Trophoblast cell (in vitro differentiated cells and primary cell): ENCODE measurements around the gene MC5R.

Experiments
- DNase-seq, 2 donors: peaks; one replicate each; pipeline ENCODE4 v3.0.0-alpha.2; 2016
- H2AFZ ChIP-seq: 2 replicates; pipeline ENCODE4 v1.6.1; 2013; ENCODE audit warnings: low read length, moderate library complexity, mild to moderate bottlenecking; ENCODE audit not compliant: insufficient read depth, poor library complexity
- H2AK5ac ChIP-seq: 2 replicates; pipeline ENCODE4 v1.6.1; 2013; ENCODE audit warnings: mild to moderate bottlenecking, low read length
- H2BK120ac ChIP-seq: 2 replicates; pipeline ENCODE4 v1.6.1; 2013; ENCODE audit warnings: low read length, mild to moderate bottlenecking, moderate library complexity; ENCODE audit not compliant: insufficient read depth, poor library complexity
- H2BK12ac ChIP-seq: 2 replicates; pipeline ENCODE4 v1.6.1; 2013; ENCODE audit warnings: mild to moderate bottlenecking, low read length, moderate library complexity
- H2BK5ac ChIP-seq: 2 replicates; pipeline ENCODE4 v1.6.1; 2013; ENCODE audit warnings: low read length, low read depth, moderate library complexity, mild to moderate bottlenecking; ENCODE audit not compliant: poor library complexity
- H3K14ac ChIP-seq: 2 replicates; pipeline ENCODE4 v1.6.1; 2013; ENCODE audit warnings: mild to moderate bottlenecking, low read length
- H3K18ac ChIP-seq: 2 replicates; pipeline ENCODE4 v1.6.1; 2013; ENCODE audit warnings: mild to moderate bottlenecking, low read length
- H3K23ac ChIP-seq: 2 replicates; pipeline ENCODE4 v1.6.1; 2013; ENCODE audit warnings: low read length
- H3K27ac ChIP-seq: 2 replicates; pipeline ENCODE4 v1.5.1; 2013; ENCODE audit warnings: low read depth, mild to moderate bottlenecking, inconsistent platforms, low read length, moderate library complexity
- H3K27me3 ChIP-seq: 2 replicates; pipeline ENCODE4 v1.6.1; 2013; ENCODE audit warnings: inconsistent platforms, mild to moderate bottlenecking, low read length, moderate library complexity; ENCODE audit not compliant: insufficient read depth
- H3K36me3 ChIP-seq, 2 experiments: 1 replicate in 1 of 2; 2 replicates in 1 of 2; pipeline ENCODE4 v1.6.1; 2013; ENCODE audit warnings: low read length in 2 of 2, mild to moderate bottlenecking in 2 of 2, moderate library complexity in 1 of 2; ENCODE audit not compliant: insufficient read depth in 2 of 2, control insufficient read depth in 1 of 2
- H3K4ac ChIP-seq: 2 replicates; pipeline ENCODE4 v1.6.1; 2013; ENCODE audit warnings: low read depth, mild to moderate bottlenecking, low read length, moderate library complexity
- H3K4me1 ChIP-seq, 2 experiments: 1 replicate in 1 of 2; 2 replicates in 1 of 2; pipeline ENCODE4 v1.6.1; 2013; ENCODE audit warnings: low read length in 2 of 2, mild to moderate bottlenecking in 2 of 2, moderate library complexity in 1 of 2; ENCODE audit not compliant: insufficient read depth in 2 of 2, control insufficient read depth in 1 of 2
- H3K4me2 ChIP-seq: 2 replicates; pipeline ENCODE4 v1.6.1; 2013; ENCODE audit warnings: inconsistent platforms, mild to moderate bottlenecking, low read length, moderate library complexity
- H3K4me3 ChIP-seq: 2 replicates; pipeline ENCODE4 v1.5.1; 2013; ENCODE audit warnings: mild to moderate bottlenecking, low read depth, low read length, inconsistent platforms
- H3K79me1 ChIP-seq: one replicate; pipeline ENCODE4 v1.6.1; 2013; ENCODE audit warnings: low read length
- H3K79me2 ChIP-seq: 2 replicates; pipeline ENCODE4 v1.6.1; 2013; ENCODE audit warnings: low read length, mild to moderate bottlenecking; ENCODE audit not compliant: control insufficient read depth, insufficient read depth, poor library complexity
- H3K9ac ChIP-seq: 2 replicates; pipeline ENCODE4 v1.6.1; 2013; ENCODE audit warnings: mild to moderate bottlenecking, low read length
- H3K9me3 ChIP-seq: 2 replicates; pipeline ENCODE4 v1.6.1; 2013; ENCODE audit warnings: low read depth, mild to moderate bottlenecking, control low read depth, inconsistent platforms, low read length; ENCODE audit not compliant: insufficient read depth
- H4K12ac ChIP-seq: 2 replicates; pipeline ENCODE4 v1.6.1; 2013; ENCODE audit warnings: low read depth, mild to moderate bottlenecking, low read length, moderate library complexity
- H4K8ac ChIP-seq: 2 replicates; pipeline ENCODE4 v1.6.1; 2013; ENCODE audit warnings: low read depth, mild to moderate bottlenecking, low read length, moderate library complexity
- H4K91ac ChIP-seq: one replicate; pipeline ENCODE4 v1.6.1; 2013; ENCODE audit warnings: low read depth, mild to moderate bottlenecking, low read length, moderate library complexity
- WGBS: extraction: QIAGEN DNeasy Blood & Tissue Kit; methylation state at CpG from one replicate; pipeline ENCODE4 v1.1.7; 2013; ENCODE audit warnings: missing lambda C conversion rate; ENCODE audit not compliant: insufficient read length, insufficient coverage; ENCODE audit errors: extremely low coverage; 5-methylcytosine and 5-hydroxymethylcytosine counted together

The MC5R gene

GRCh38 chr18:13826209-13826608, 2.3 kb downstream of the MC5R start:
- no peak overlapping the region for H3K18ac ChIP-seq
- H3K9me3 ChIP-seq, result peaks cover 3% of the 10 kb centered on the region
- H3K9ac ChIP-seq, result no peak overlapping the region
- no peak overlapping the region for H3K23ac ChIP-seq
- no peaks in the 10 kb centered on the region for H3K4me1 ChIP-seq
- no peaks in the 10 kb centered on the region for H3K79me2 ChIP-seq
- peaks cover 2% of the 10 kb centered on the region for H3K27me3 ChIP-seq
- H4K8ac ChIP-seq, result no peak overlapping the region
- H2BK120ac ChIP-seq, result no peak overlapping the region
- no peaks in the 10 kb centered on the region for H3K36me3 ChIP-seq
- no peak overlapping the region for H4K12ac ChIP-seq
- H3K27ac ChIP-seq, result no peak overlapping the region
- peak in 1 of 2 donors; percentile 30 for DNase-seq
- H3K4me3 ChIP-seq, result no peak overlapping the region
- H2BK12ac ChIP-seq, result no peak overlapping the region
- no peak overlapping the region for H3K4ac ChIP-seq
- no peak overlapping the region for H4K91ac ChIP-seq
- H2AFZ ChIP-seq, result no peak overlapping the region
- WGBS, result no CpG with 5 or more reads among the region's 26 CpGs
- H2BK5ac ChIP-seq, result no peak overlapping the region
- H2AK5ac ChIP-seq, result no peak overlapping the region
- H3K79me1 ChIP-seq, result no peaks in the 10 kb centered on the region
- H3K14ac ChIP-seq, result no peak overlapping the region
- H3K4me2 ChIP-seq, result no peak overlapping the region

- DNase-seq, result peak in 1 of 2 donors; percentile 35
- WGBS, result no CpG with 5 or more reads among the region's 11 CpGs
- Histone ChIP-seq H3K4me2 (no peak overlapping the region), H3K27me3 (no peaks in the 10 kb centered on the region), H3K79me1 (no peaks in the 10 kb centered on the region), H3K14ac (no peak overlapping the region), H2BK5ac (no peak overlapping the region), H2AK5ac (no peak overlapping the region), H3K4me3 (no peak overlapping the region), H3K9ac (no peak overlapping the region), H4K8ac (no peak overlapping the region), H2BK12ac (no peak overlapping the region), H3K79me2 (no peaks in the 10 kb centered on the region), H3K36me3 (no peaks in the 10 kb centered on the region), H2BK120ac (no peak overlapping the region), H4K91ac (no peak overlapping the region), H3K4ac (no peak overlapping the region), H3K18ac (no peak overlapping the region), H3K27ac (no peak overlapping the region), H3K9me3 (no peaks in the 10 kb centered on the region), H4K12ac (no peak overlapping the region), H2AFZ (no peak overlapping the region), H3K4me1 (no peaks in the 10 kb centered on the region), H3K23ac (no peak overlapping the region)
Observed at GRCh38 chr18:13831864-13832508, 8.0 kb downstream of the MC5R start.

- no peak overlapping the region for H3K14ac ChIP-seq
- H3K9me3 ChIP-seq, result peaks cover 2% of the 10 kb centered on the region
- H4K8ac ChIP-seq, result no peak overlapping the region
- H2AK5ac ChIP-seq, result no peak overlapping the region
- no peak overlapping the region for H2AFZ ChIP-seq
- H3K27ac ChIP-seq, result no peak overlapping the region
- no peak overlapping the region for H3K23ac ChIP-seq
- H3K4me1 ChIP-seq, result no peaks in the 10 kb centered on the region
- no peak overlapping the region for H3K9ac ChIP-seq
- H2BK12ac ChIP-seq, result no peak overlapping the region
- H3K27me3 ChIP-seq, result no peaks in the 10 kb centered on the region
- no CpG with 5 or more reads among the region's 8 CpGs for WGBS
- H2BK120ac ChIP-seq, result no peak overlapping the region
- H2BK5ac ChIP-seq, result no peak overlapping the region
- H4K12ac ChIP-seq, result no peak overlapping the region
- H3K4me3 ChIP-seq, result no peak overlapping the region
- DNase-seq, result no peak
- H3K4me2 ChIP-seq, result no peak overlapping the region
- H4K91ac ChIP-seq, result no peak overlapping the region
- no peaks in the 10 kb centered on the region for H3K79me2 ChIP-seq
- H3K36me3 ChIP-seq, result no peaks in the 10 kb centered on the region
- no peaks in the 10 kb centered on the region for H3K79me1 ChIP-seq
- no peak overlapping the region for H3K4ac ChIP-seq
- H3K18ac ChIP-seq, result no peak overlapping the region
Observed at GRCh38 chr18:13834496-13835015, 10.6 kb downstream of the MC5R start.

GRCh38 chr18:13835202-13835601, 11.3 kb downstream of the MC5R start:
- Histone ChIP-seq H3K4me3 (no peak overlapping the region), H2BK5ac (no peak overlapping the region), H3K27me3 (no peaks in the 10 kb centered on the region), H4K8ac (no peak overlapping the region), H3K9ac (no peak overlapping the region), H2AFZ (no peak overlapping the region), H3K9me3 (peaks cover 2% of the 10 kb centered on the region), H3K4me1 (no peaks in the 10 kb centered on the region), H4K12ac (no peak overlapping the region), H3K18ac (no peak overlapping the region), H3K23ac (no peak overlapping the region), H2BK12ac (no peak overlapping the region), H3K79me1 (no peaks in the 10 kb centered on the region), H3K14ac (no peak overlapping the region), H2BK120ac (no peak overlapping the region), H4K91ac (no peak overlapping the region), H3K79me2 (no peaks in the 10 kb centered on the region), H3K4ac (no peak overlapping the region), H3K4me2 (no peak overlapping the region), H2AK5ac (no peak overlapping the region), H3K27ac (no peak overlapping the region), H3K36me3 (no peaks in the 10 kb centered on the region)
- no CpG with 5 or more reads among the region's 6 CpGs for WGBS
- DNase-seq, result no peak
